GM18507 (cell line): ENCODE measurements around the gene B4GALT1.
A peak's percentile ranks its signal among the peaks of the same experiment; 100 is the strongest.
"Not testable (repeated sequence)": the region's sequence is repeated elsewhere in the genome, so short reads cannot be mapped to it uniquely, and the experiment has no call there.

Experiments
- DNase-seq: peaks from one replicate; pipeline ENCODE4 v3.0.0; 2011; ENCODE audit warnings: low read depth; ENCODE audit not compliant: insufficient read length; ENCODE audit errors: extremely low spot score
- FAIRE-seq: peaks from 2 replicates; lab custom pipeline; 2011; peaks lifted over from hg19 to GRCh38; lab: Jason Lieb, UNC

The B4GALT1 gene

DNA sequence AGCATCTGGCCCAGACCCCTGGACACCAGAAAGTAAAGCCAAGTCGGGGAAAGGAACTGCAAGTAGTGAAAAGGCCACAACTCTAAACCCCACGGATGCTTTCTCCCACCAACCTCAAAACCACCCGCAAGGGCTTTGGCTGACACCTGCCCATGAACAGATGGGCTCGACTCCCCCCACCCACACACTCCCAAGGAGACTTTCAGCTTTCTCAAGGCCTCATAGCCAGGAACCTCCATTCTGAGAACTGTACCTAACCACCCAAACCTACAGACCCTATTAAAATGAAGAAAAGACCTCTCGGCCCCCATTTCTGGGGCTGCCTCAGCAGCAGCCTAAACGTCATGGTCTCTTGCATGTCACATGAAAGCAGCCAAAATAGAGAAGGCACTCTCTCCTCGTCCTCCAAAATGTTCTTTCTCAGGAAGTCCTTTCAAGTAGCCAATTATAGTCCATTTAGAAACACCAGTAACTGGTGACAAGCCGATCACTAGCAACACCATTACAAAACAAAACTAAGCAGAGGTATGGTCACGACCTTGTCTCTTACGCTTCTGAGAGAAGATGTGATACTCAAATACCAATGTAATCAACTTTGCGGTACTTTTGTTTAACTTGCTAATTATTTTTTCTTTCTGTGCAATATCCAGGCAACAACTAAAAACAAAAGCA is 2.9 kb downstream of the B4GALT1 start:
- FAIRE-seq (peak; percentile 94), DNase-seq (no peak)

GRCh38 chr9:33163433-33164137 is 3.6 kb downstream of the B4GALT1 start:
- no peak for DNase-seq
- no peak for FAIRE-seq

- no peak for DNase-seq
- no peak for FAIRE-seq
Measured at GRCh38 chr9:33162721-33163311, 4.3 kb downstream of the B4GALT1 start.

GRCh38 chr9:33161589-33162132 is 5.5 kb downstream of the B4GALT1 start:
- DNase-seq, result no peak
- FAIRE-seq, result peak; percentile 47

DNA sequence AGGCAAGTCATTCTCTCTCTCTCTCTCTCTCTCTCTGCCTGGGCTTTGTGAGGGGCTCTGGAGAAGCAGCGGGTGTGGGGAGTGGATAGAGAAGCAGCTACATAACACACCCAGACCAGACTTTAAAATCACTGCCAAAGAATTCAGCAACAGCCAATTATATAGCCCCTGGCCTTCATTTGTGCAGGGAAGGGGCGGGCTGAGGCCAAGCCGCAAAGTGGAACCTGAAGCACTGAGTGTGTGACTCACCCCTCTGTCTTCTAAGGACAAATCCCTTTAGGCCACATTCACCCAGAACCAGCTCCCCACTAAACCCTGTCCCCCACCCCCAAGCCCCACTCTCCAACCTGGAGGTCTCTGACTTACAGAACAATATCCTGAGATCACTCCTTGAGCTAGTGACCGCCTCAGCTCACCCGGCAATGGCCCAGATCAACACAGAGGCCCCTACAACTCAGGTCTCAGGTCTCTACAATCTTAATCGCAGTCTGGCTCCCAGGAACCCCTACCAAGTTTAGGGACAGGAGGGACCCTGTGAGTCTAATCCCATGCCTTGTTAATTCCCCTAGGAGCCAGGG is 6.0 kb downstream of the B4GALT1 start:
- DNase-seq, result no peak
- peak; percentile 64 for FAIRE-seq

DNA sequence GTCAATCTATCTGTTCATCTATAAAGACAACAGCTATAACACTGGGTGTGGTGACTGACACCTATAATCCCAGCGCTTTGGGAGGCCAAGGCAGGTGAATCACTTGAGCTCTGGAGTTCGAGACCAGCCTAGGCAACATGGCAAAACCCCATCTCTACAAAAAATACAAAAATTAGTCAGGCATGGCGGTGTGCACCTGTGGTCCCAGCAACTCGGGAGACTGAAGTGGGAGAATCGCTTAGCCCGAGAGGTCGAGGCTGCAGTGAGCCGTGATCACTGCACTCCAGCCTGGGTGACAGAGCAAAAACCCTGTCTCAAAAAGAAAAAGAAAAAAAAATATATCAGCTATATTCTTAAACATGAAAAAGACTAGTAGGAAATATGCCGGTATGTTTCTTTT is 6.7 kb downstream of the B4GALT1 start:
- FAIRE-seq, result peak; percentile 63
- not testable (repeated sequence) for DNase-seq

DNA sequence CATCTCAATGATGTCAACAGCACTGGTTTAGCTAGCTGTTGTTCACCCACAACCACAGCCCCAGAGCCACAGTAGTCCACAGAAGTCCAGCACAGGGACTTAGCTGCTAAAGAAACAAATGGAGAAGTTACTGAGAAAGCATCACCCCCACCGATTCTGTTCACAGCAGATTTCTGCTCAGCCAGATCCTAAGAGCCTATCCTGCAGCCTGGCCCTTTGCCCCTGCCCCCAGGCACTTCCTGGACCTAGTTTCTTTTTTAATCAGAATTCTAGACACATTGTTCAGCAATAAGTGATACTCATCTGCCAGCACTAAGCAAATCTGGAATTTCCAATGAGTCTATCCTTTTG is 7.4 kb downstream of the B4GALT1 start:
- FAIRE-seq (peak; percentile 93), DNase-seq (peak; percentile 37)

GRCh38 chr9:33158843-33159776 is 8.0 kb downstream of the B4GALT1 start:
- FAIRE-seq (peak; percentile 75), DNase-seq (no peak)

DNA sequence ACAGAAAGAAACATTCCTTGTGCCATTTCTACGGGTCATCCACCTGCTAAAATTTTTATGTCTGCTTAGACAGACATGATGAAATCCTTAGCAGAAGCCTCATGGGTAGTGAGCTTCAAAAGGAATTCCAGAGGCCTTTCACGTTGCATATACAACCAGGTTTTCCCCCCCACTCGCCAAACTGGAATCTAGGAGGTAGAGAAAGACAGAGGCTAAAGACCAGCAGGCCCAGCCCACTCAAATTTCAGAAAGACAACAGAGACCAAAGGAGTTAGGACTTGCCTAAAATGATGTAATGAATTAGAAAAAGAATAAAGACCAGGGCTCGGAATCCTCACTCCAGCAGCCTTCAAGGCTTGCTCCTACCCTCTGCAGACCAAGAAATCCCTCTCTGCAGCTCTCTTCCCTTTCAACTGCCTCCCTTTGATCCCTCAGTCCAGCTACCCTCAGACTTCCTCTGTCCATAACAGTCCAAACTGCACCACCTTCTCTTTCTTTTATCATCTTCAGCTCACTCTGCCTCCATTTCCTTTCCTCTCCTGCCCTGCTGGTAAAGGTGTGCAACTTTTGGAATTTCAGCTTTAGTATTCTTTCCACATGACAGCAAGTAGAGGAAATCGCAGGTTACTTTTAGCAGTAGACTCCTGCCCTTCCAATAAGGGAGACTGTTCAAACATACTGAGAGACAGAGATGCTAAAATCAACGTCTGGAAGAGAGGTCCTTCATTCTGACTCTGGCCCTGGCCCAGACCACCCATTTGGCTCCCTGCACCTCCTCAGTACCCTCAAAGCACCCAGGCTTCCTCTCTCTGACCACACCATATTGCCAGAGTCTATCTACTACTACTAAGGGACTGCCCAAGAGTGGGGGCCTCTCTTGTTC is 8.9 kb downstream of the B4GALT1 start:
- DNase-seq (no peak), FAIRE-seq (no peak)

- DNase-seq, result no peak
- FAIRE-seq, result no peak
Measured at GRCh38 chr9:33155393-33155792, 11.7 kb downstream of the B4GALT1 start.

GRCh38 chr9:33154371-33154770 is 12.8 kb downstream of the B4GALT1 start:
- DNase-seq (no peak), FAIRE-seq (no peak)

GRCh38 chr9:33153666-33154065 is 13.5 kb downstream of the B4GALT1 start:
- FAIRE-seq (peak; percentile 78), DNase-seq (no peak)

- FAIRE-seq (peak; percentile 63), DNase-seq (no peak)
Measured at GRCh38 chr9:33153001-33153400, 14.1 kb downstream of the B4GALT1 start.

- DNase-seq, result no peak
- FAIRE-seq, result no peak
Measured at GRCh38 chr9:33151601-33152000, 15.5 kb downstream of the B4GALT1 start.

DNA sequence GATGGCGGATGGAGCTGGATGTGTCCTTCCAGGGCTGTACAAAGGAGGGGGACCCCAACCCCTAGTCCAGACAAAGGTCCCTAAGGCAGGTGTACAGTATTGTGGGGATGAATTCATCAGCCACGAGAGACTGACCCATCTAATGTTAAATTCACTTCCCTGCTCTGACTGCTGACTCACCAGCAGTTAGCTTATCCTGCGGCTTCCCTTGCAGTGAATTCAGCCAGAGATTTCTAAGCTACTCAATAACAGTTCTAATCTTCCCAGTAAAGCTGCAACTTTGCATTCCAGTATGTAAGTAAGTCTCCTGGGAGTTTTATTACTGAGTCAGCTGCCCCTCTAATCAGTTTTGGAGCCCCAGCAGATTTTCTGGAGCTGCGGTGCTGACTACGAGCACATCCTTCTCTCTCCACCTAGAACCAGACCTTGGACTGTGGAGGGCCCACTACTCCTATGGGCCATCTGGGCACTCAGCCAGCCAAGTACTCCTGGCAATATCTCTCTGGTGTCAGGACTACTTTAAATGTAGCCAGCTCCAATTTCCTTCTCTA is 16.1 kb downstream of the B4GALT1 start:
- FAIRE-seq, result peak; percentile 31

GRCh38 chr9:33148367-33149014 is 18.6 kb downstream of the B4GALT1 start:
- FAIRE-seq, result peak; percentile 42
- no peak for DNase-seq

More for the DNA sequence above, 16.1 kb downstream of the B4GALT1 start:
- no peak for DNase-seq

GRCh38 chr9:33147416-33148169 is 19.5 kb downstream of the B4GALT1 start:
- FAIRE-seq, result no peak
- no peak for DNase-seq
